WTC11 (cell line): ENCODE measurements around the gene IKBIP. TPM values are rescaled to one million over a fixed set of nuclear protein-coding genes. Genes with fewer than 3 reads are reported as not detected.

ENCODE experiments used
- ATAC-seq: fragments of 200-7000 bp; cut with Tn5 transposase; 2 replicates; pipeline ENCODE4 v1.10.0; 2021; ENCODE audit warnings: mild to moderate bottlenecking, moderate library complexity
- CTCF ChIA-PET: fragments of 300-600 bp; sonication (Branson Sonifier 250); formaldehyde crosslinking; loops from one replicate; lab custom pipeline; 2021; ENCODE audit warnings: antibody characterized with exemption; lab: Charles Lee
- POLR2A ChIA-PET: fragments of 350-600 bp; sonication (Branson Sonifier 250); formaldehyde crosslinking; loops from one replicate; lab custom pipeline; 2021; ENCODE audit warnings: antibody characterized with exemption; lab: Charles Lee
- DNase-seq: peaks from one replicate; pipeline ENCODE4 v3.0.0; 2021; ENCODE audit warnings: low spot score
- H3K27ac Mint-ChIP-seq: 2 replicates; pipeline ENCODE4 v1.8.0; 2021; ENCODE audit warnings: mixed read lengths
- H3K27me3 Mint-ChIP-seq: 2 replicates; pipeline ENCODE4 v1.8.0; 2021; ENCODE audit warnings: low read depth, mild to moderate bottlenecking, moderate library complexity, mixed read lengths
- H3K36me3 Mint-ChIP-seq: 2 replicates; pipeline ENCODE4 v1.8.0; 2021; ENCODE audit warnings: mixed read lengths
- H3K4me1 Mint-ChIP-seq: 2 replicates; pipeline ENCODE4 v1.8.0; 2022; ENCODE audit warnings: mixed read lengths
- H3K4me3 Mint-ChIP-seq: 2 replicates; pipeline ENCODE4 v1.8.0; 2021; ENCODE audit warnings: mild to moderate bottlenecking, moderate library complexity, mixed read lengths
- H3K9me3 Mint-ChIP-seq: 2 replicates; pipeline ENCODE4 v1.8.0; 2021; ENCODE audit warnings: mixed read lengths
- CREB1 ChIP-seq: sonication (generic); formaldehyde crosslinking; IDR thresholded peaks from 2 replicates; pipeline ENCODE4 v1.8.0; 2023; ENCODE audit warnings: mild to moderate bottlenecking, missing genetic modification reagents
- CREM ChIP-seq: sonication (generic); formaldehyde crosslinking; IDR thresholded peaks from 2 replicates; pipeline ENCODE4 v1.8.1; 2022; ENCODE audit warnings: mild to moderate bottlenecking, missing genetic modification reagents, moderate library complexity
- ELF4 ChIP-seq: sonication (generic); formaldehyde crosslinking; IDR thresholded peaks from 2 replicates; pipeline ENCODE4 v1.8.1; 2022; ENCODE audit warnings: low read depth, mild to moderate bottlenecking, moderate library complexity, missing genetic modification reagents
- FOXP1 ChIP-seq: sonication (generic); formaldehyde crosslinking; IDR thresholded peaks from 2 replicates; pipeline ENCODE4 v1.8.0; 2022; ENCODE audit warnings: missing genetic modification reagents, mild to moderate bottlenecking, moderate library complexity, borderline replicate concordance
- KAT7 ChIP-seq: sonication (generic); formaldehyde crosslinking; IDR thresholded peaks from 2 replicates; pipeline ENCODE4 v1.8.1; 2023; ENCODE audit warnings: missing genetic modification reagents, mild to moderate bottlenecking, borderline replicate concordance
- NFE2L1 ChIP-seq: sonication (generic); formaldehyde crosslinking; IDR thresholded peaks from 2 replicates; pipeline ENCODE4 v1.8.1; 2023; ENCODE audit warnings: missing genetic modification reagents
- NFYB ChIP-seq: sonication (generic); formaldehyde crosslinking; conservative IDR thresholded peaks from 2 replicates; pipeline ENCODE4 v1.8.0; 2022; ENCODE audit warnings: low read depth, missing genetic modification reagents
- NR1H2 ChIP-seq: sonication (generic); formaldehyde crosslinking; IDR thresholded peaks from 2 replicates; pipeline ENCODE4 v1.9.0; 2021; ENCODE audit warnings: mild to moderate bottlenecking, moderate library complexity, missing genetic modification reagents
- RORB ChIP-seq: fragments of 250-450 bp; sonication (Bioruptor Pico); IDR thresholded peaks from 2 replicates; pipeline ENCODE4 v1.9.0; 2021; ENCODE audit warnings: mild to moderate bottlenecking
- SMAD4 ChIP-seq: sonication (generic); formaldehyde crosslinking; IDR thresholded peaks from 2 replicates; pipeline ENCODE4 v1.8.0; 2022; ENCODE audit warnings: mild to moderate bottlenecking, missing genetic modification reagents
- SOX15 ChIP-seq: fragments of 250-450 bp; sonication (Bioruptor Pico); IDR thresholded peaks from 2 replicates; pipeline ENCODE4 v1.9.0; 2021; ENCODE audit warnings: mild to moderate bottlenecking
- USF2 ChIP-seq: sonication (generic); formaldehyde crosslinking; IDR thresholded peaks from 2 replicates; pipeline ENCODE4 v1.8.1; 2023; ENCODE audit warnings: mild to moderate bottlenecking, missing genetic modification reagents, moderate library complexity
- ZBTB21 ChIP-seq: sonication (generic); formaldehyde crosslinking; IDR thresholded peaks from 2 replicates; pipeline ENCODE4 v1.8.1; 2023; ENCODE audit warnings: mild to moderate bottlenecking, missing genetic modification reagents, borderline replicate concordance
- ZNF138 ChIP-seq: sonication (generic); formaldehyde crosslinking; conservative IDR thresholded peaks from 2 replicates; pipeline ENCODE4 v1.8.1; 2022; ENCODE audit warnings: mild to moderate bottlenecking, moderate library complexity, missing genetic modification reagents
- total RNA-seq: library from RNA; stranded (reverse); gene quantifications from 3 replicates; pipeline ENCODE4 v1.2.3, GENCODE V29; 2021
- TF ChIP-seq, protein P1 (sequence below): sonication (generic); formaldehyde crosslinking; IDR thresholded peaks from 2 replicates; pipeline ENCODE4 v1.8.0; 2023; ENCODE audit warnings: missing genetic modification reagents, mild to moderate bottlenecking, borderline replicate concordance
- TF ChIP-seq, protein P2 (sequence below): fragments of 250-450 bp; sonication (Bioruptor Pico); IDR thresholded peaks from 2 replicates; pipeline ENCODE4 v1.9.0; 2021; ENCODE audit warnings: mild to moderate bottlenecking
- TF ChIP-seq, protein P3 (sequence below): sonication (generic); formaldehyde crosslinking; IDR thresholded peaks from 2 replicates; pipeline ENCODE4 v1.8.1; 2023; ENCODE audit warnings: mild to moderate bottlenecking, missing genetic modification reagents

IKBIP gene
- total RNA-seq, 1 experiment from 2014 or later: 15.5 TPM

GRCh38 chr12:98644712-98645571 lies at the start of gene IKBIP, which contains the start of gene APAF1 (continued):
- TF ChIP-seq ZNF138 (CRISPR knock-in tag) (no peak), ELF4 (CRISPR knock-in tag) (no peak), NFYB (peak; percentile 31; the same call in 1 of the 2 replicates), NR1H2 (CRISPR knock-in tag) (no peak), CREM (CRISPR knock-in tag) (no peak; the same call in 1 of the 2 replicates), FOXP1 (CRISPR knock-in tag) (no peak)
- TF ChIP-seq, protein P1, sequence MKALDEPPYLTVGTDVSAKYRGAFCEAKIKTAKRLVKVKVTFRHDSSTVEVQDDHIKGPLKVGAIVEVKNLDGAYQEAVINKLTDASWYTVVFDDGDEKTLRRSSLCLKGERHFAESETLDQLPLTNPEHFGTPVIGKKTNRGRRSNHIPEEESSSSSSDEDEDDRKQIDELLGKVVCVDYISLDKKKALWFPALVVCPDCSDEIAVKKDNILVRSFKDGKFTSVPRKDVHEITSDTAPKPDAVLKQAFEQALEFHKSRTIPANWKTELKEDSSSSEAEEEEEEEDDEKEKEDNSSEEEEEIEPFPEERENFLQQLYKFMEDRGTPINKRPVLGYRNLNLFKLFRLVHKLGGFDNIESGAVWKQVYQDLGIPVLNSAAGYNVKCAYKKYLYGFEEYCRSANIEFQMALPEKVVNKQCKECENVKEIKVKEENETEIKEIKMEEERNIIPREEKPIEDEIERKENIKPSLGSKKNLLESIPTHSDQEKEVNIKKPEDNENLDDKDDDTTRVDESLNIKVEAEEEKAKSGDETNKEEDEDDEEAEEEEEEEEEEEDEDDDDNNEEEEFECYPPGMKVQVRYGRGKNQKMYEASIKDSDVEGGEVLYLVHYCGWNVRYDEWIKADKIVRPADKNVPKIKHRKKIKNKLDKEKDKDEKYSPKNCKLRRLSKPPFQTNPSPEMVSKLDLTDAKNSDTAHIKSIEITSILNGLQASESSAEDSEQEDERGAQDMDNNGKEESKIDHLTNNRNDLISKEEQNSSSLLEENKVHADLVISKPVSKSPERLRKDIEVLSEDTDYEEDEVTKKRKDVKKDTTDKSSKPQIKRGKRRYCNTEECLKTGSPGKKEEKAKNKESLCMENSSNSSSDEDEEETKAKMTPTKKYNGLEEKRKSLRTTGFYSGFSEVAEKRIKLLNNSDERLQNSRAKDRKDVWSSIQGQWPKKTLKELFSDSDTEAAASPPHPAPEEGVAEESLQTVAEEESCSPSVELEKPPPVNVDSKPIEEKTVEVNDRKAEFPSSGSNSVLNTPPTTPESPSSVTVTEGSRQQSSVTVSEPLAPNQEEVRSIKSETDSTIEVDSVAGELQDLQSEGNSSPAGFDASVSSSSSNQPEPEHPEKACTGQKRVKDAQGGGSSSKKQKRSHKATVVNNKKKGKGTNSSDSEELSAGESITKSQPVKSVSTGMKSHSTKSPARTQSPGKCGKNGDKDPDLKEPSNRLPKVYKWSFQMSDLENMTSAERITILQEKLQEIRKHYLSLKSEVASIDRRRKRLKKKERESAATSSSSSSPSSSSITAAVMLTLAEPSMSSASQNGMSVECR (CRISPR knock-in tag): 0 out of 2 replicates have a peak, but pooled peaks have one; percentile 62

DNA sequence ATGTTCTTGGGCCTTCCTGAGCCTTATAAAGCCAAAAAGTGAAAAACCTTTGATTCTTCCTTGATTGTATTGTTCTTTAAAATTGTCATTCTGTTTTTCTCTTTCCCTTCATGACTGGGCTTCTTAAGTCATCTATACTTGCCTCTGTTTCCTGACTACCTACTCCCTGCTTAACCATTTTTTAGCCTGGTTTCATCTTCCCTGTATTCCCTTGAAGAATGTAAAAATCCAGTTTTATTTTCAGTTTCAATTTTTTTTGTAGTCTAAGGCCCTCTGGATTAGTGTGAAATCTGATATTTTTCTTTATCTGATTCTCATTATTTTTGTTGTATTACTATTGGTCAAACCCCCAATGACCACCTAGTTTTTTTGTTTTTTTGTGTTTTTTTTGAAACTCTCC lies 46.8 kb upstream of the IKBIP start:
- ChIA-PET POLR2A (no interaction called here), CTCF (no interaction called here)
- H3K27ac Mint-ChIP-seq: no peak overlapping the region
- H3K27me3 Mint-ChIP-seq: peaks cover 24% of the 10 kb centered on the region
- DNase-seq (no peak), ATAC-seq (no peak)
- TF ChIP-seq NFE2L1 (CRISPR knock-in tag) (no peak), CREB1 (CRISPR knock-in tag) (no peak)
- no peaks in the 10 kb centered on the region for H3K9me3 Mint-ChIP-seq
- no peak overlapping the region for H3K4me3 Mint-ChIP-seq
- H3K36me3 Mint-ChIP-seq: peaks cover 13% of the 10 kb centered on the region; the same call in 1 of the 2 replicates
- H3K4me1 Mint-ChIP-seq: peaks cover 15% of the 10 kb centered on the region

DNA sequence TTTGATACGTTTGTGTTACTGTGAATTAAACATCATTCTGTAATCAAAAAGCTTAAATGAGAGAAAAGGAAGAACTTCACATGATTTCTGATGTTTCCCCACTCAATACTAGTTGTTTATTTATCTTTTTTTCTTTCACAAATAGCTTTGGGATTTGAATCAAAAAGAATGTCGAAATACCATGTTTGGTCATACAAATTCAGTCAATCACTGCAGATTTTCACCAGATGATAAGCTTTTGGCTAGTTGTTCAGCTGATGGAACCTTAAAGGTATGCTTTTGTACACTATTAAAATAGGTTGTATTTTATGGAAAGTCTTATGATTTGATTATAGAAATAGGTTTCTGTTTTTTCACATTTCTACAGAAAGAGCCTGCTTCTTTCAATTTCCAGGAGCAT lies 42.0 kb upstream of the IKBIP start:
- Mint-ChIP-seq H3K27ac (no peak overlapping the region), H3K4me1 (no peaks in the 10 kb centered on the region), H3K27me3 (no peaks in the 10 kb centered on the region), H3K9me3 (no peaks in the 10 kb centered on the region), H3K4me3 (no peak overlapping the region), H3K36me3 (peaks cover 28% of the 10 kb centered on the region)
- ATAC-seq: no peak
- ChIA-PET POLR2A (no interaction called here), CTCF (interaction anchor here (0.8 kb wide), 1 partner anchor 8 kb away, joined by 3 read pairs; no protein-coding TSS in a partner anchor)
- TF ChIP-seq, protein P2, sequence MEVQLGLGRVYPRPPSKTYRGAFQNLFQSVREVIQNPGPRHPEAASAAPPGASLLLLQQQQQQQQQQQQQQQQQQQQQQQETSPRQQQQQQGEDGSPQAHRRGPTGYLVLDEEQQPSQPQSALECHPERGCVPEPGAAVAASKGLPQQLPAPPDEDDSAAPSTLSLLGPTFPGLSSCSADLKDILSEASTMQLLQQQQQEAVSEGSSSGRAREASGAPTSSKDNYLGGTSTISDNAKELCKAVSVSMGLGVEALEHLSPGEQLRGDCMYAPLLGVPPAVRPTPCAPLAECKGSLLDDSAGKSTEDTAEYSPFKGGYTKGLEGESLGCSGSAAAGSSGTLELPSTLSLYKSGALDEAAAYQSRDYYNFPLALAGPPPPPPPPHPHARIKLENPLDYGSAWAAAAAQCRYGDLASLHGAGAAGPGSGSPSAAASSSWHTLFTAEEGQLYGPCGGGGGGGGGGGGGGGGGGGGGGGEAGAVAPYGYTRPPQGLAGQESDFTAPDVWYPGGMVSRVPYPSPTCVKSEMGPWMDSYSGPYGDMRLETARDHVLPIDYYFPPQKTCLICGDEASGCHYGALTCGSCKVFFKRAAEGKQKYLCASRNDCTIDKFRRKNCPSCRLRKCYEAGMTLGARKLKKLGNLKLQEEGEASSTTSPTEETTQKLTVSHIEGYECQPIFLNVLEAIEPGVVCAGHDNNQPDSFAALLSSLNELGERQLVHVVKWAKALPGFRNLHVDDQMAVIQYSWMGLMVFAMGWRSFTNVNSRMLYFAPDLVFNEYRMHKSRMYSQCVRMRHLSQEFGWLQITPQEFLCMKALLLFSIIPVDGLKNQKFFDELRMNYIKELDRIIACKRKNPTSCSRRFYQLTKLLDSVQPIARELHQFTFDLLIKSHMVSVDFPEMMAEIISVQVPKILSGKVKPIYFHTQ (CRISPR knock-in tag): no peak
- TF ChIP-seq RORB (no peak), USF2 (CRISPR knock-in tag) (no peak), CREB1 (CRISPR knock-in tag) (no peak), ZBTB21 (no peak), SOX15 (CRISPR knock-in tag) (no peak), KAT7 (CRISPR knock-in tag) (no peak), SMAD4 (CRISPR knock-in tag) (no peak)
- TF ChIP-seq, protein P3, sequence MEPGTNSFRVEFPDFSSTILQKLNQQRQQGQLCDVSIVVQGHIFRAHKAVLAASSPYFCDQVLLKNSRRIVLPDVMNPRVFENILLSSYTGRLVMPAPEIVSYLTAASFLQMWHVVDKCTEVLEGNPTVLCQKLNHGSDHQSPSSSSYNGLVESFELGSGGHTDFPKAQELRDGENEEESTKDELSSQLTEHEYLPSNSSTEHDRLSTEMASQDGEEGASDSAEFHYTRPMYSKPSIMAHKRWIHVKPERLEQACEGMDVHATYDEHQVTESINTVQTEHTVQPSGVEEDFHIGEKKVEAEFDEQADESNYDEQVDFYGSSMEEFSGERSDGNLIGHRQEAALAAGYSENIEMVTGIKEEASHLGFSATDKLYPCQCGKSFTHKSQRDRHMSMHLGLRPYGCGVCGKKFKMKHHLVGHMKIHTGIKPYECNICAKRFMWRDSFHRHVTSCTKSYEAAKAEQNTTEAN (CRISPR knock-in tag): no peak
- DNase-seq: no peak
